Left colon (tissue), 2 donors: ENCODE results near the gene POU2AF1. TPM values are rescaled to one million over a fixed set of nuclear protein-coding genes. Genes with fewer than 3 reads are reported as not detected.

ENCODE experiments used
- ATAC-seq: fragments of 200-7000 bp; cut with Tn5 transposase; one replicate; pipeline ENCODE4 v1.9.1; 2020; ENCODE audit warnings: mild to moderate bottlenecking, moderate library complexity
- DNase-seq, 2 donors: peaks; one replicate each; pipeline ENCODE4 v3.0.0-alpha.2; 2020
- intact Hi-C, 2 donors: fragments of 100-400 bp; cut with DNase I in 1 of 2; cut with micrococcal nuclease in 1 of 2; formaldehyde crosslinking; loops; one replicate each; pipeline versions ENCODE4 v1.11.2 to v1.14.0; 2022; cut with DNase I, micrococcal nuclease
- total RNA-seq, 2 donors: library from RNA; stranded (reverse); fragmentation: NEBNext Ultra II Directional; extraction: Animal tissue kit (Norgen Biotek cat#: 25700); gene quantifications; one replicate each; pipeline ENCODE4 v1.2.1, GENCODE V29; 2021
- donor health status: DM: no; HTN: no; CAD: no.
- donor health status: DM: yes; HTN: yes; CAD: no.

POU2AF1 gene
- total RNA-seq, 2 donors from 2014 or later = 3.8 to 10.2 TPM

GRCh38 chr11:111367411-111368284 is 11.4 kb downstream of the POU2AF1 start:
- DNase-seq (no peak), ATAC-seq (no peak)
- intact Hi-C loops = no loop called here

GRCh38 chr11:111366560-111367410 is 12.3 kb downstream of the POU2AF1 start:
- intact Hi-C loops = no loop called here
- no peak for ATAC-seq
- no peak for DNase-seq

GRCh38 chr11:111365722-111366559 is 13.1 kb downstream of the POU2AF1 start:
- ATAC-seq = no peak
- DNase-seq = no peak
- intact Hi-C loops = no loop called here

GRCh38 chr11:111364503-111364902 is 14.6 kb downstream of the POU2AF1 start:
- intact Hi-C loops = no loop called here
- ATAC-seq = no peak
- DNase-seq = no peak

GRCh38 chr11:111363985-111364384 is 15.1 kb downstream of the POU2AF1 start:
- DNase-seq (no peak), ATAC-seq (no peak)
- intact Hi-C loops = no loop called here

GRCh38 chr11:111362887-111363411 is 16.1 kb downstream of the POU2AF1 start:
- intact Hi-C loops = no loop called here
- ATAC-seq (peak; percentile 29), DNase-seq (peak in 1 of 2 donors; percentile 66)

DNA sequence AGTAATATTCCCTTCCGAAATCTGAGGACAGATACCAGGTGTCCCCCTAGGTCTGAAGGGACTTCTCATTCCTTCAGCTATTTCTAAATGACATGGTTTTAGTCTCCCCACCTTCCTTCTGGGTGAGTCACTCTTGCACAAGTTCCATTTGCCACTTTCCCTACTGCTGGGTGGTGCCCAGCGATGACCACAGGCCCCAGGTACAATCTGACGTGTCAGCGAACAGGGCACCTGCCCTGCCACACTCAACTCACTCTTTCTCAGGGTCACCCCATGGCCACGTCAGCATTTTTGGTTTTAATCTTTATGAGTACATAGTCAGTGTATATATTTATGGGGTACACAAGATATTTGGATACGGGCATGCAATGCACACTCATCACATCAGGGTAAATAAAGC is 17.2 kb downstream of the POU2AF1 start:
- ATAC-seq (peak; percentile 8), DNase-seq (no peak)
- intact Hi-C loops = no loop called here

DNA sequence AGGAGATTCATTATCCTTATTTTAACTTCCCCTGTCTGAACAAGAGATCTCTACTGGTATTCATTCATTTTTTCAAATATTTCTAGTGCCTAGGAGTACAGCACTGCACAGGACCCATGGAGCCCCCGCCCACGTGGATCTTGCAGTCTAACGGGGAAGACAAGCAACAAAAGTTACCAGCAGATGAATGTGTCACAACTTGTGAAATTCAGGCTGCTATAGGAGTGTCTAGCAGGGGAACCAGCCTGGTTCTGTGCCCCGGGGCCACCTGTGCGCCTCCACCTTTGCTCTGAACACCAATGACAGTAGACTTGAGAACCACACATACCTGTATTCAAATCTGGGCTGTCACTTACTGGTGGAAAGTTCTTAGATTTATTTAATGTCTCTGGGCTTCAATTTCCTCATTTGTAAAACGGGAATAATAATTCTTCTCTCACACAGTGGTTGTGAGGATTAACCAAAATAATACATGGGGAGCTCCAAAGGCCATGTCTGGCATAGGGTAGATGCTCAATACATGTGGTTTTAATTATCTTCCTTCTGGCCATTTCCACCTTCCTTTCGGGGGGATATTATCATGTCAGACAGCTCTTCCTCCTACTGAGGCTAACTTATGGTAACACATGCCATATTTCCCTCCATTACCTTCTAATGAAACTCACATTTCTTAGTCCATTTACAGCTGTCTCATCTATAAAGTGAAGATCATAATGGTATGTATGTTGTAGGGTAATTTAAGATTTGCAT is 17.8 kb downstream of the POU2AF1 start:
- intact Hi-C loops = no loop called here
- no peak for DNase-seq
- no peak for ATAC-seq

GRCh38 chr11:111360150-111361043 is 18.7 kb downstream of the POU2AF1 start:
- ATAC-seq = peak; percentile 93
- peak; percentile 75 to 90 for DNase-seq
- intact Hi-C loops = no loop called here

DNA sequence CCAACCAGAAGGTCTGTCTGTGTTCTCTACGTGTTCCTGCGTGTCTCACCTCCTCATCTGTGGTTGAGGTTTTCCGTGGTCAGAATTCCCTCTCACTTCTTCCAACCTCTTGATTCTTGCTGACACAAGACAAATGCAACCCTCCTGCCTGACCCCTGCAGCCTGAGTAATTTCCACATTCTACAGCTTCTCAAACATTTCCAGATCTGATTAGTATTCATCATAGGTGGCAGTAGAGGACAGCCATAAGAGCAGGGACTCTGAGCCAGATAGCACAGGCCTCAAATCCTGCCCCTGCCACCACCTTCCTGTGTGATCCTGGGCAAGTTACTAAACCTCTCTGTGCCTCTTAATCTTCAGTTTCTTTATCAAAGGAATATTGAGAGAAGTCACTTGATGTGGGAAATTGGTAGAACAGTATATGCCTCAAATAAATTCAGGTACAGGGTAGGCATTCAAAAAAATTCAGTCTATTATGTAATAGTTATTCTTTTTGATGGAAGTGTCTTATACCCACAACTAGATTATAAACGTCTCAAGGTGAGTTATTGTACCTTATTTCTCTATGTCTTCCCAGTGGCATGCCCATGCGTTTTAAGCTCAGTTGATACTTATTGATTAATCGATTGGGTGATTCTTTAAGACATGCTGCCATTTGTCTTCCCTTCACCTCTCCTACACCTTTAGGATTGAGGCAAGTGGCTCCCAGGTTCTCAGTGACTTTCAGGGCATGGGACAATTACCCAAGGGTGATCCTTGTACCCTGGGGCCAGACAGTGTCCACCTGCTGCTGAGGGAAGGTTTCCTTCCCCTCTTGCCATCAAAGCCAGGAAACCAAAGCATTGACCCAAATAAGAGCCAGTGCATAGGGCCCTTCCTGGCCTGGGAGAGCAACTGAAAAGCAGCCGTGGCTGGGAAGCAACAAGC is 19.6 kb downstream of the POU2AF1 start:
- DNase-seq (no peak), ATAC-seq (peak; percentile 7)
- intact Hi-C loops = no loop called here

DNA sequence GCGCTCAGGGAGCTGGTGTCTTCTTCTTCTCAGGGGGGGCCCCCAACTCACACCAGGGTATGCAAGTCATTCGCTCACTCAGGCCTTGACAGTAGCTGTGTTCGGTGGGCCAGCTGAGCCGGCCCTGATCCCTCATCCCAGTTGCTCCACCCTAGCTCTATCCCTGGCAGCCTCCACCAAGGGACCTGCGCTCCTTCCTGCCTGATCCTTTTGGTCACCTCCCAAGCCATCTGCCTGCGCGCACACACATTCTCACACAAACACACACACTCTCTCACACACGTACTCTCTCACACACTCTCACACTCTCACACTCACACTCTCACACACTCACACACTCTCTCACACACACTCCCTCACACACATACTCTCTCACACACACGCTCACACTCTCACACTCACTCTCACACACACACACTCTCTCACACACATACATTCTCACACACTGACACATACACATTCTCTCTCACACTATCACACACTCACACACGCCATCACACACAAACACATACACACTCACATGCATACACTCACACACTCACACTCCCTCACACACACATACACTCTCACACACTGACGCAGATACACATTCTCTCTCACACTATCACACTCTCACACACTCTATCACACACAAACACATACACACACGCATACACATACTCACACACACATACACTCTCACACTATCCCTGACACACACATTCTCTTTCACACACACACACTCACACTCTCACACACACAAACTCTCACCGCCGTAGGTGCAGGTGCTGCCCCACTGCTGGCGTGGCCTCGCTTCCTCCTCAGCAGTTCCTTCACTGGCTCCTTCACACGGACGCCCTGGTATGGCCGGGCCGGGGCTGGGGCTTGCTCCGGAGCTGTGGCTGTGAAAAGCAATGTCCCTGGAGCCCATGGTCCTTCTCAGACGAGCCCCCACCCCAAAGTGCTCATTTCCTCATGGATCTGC is 20.8 kb downstream of the POU2AF1 start:
- ATAC-seq (no peak), DNase-seq (no peak)
- intact Hi-C loops = no loop called here

DNA sequence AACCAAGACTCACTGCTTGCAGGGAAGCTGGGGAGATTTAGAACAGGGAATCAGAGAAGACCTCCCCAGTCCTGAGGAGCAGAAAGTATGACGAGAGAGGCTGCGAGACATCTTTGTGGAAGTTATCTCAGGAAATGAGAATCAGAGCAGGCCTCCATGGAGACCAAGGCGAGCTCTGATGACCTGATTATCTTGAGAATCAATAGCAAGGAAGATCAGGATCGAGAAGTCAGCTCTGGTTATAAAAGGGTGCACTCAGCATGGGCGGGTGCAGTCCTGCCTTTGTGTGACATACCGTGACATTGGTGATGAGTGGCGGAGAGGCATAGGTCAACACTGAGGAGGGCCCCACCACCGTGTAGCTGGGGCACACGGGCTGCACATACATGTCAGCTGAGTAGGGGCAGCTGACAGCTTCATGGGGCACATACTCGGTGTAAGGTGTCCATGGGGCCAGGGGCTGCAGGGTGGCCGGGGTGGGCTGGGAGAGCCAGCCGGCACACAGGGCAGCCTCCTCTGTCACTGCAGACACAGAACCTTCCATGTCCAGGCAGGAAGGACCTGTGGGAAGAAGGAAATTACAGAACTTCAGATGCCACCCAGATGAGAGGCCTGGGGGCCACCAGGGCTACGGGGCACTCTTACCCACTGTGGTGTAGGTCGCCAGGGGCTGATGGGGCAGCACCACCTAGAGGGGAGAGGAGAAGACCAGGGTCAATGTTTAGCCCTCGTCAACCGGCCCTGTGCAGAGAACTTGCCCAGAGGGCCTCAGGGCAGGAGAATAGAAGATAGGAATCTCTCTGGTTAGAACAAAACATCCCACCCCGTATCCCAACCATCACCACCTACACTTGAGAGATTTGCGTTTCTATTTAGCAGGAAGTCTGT is 21.7 kb downstream of the POU2AF1 start:
- DNase-seq (no peak), ATAC-seq (no peak)

GRCh38 chr11:111356660-111357048 is 22.4 kb downstream of the POU2AF1 start:
- intact Hi-C loops = no loop called here
- no peak for ATAC-seq
- DNase-seq = no peak

More for the DNA sequence above, 21.7 kb downstream of the POU2AF1 start:
- intact Hi-C loops = no loop called here
